ENCODE measurements around the gene VSIG2.

The VSIG2 gene

DNA sequence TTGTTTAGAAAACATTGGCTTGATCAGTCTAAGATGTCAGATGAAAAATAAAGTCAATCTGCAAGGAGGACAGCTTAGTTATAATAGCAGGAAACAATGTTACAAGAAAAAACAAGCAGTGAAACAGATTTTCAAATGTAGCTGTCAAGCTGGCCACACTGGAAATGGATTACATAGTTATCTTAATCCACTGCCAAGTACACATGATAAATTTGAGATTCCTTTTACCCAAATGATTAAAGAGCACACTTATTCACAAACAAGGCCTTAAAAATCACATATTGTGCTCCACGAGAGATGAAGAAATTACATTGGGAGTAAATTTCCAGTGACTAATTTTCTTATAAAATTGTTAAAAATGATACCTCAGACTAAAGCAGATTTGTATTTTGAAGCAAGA is 27.5 kb upstream of the VSIG2 start:
- TF ChIP-seq CEBPB (IDR thresholded peaks at IDR 0.05) = no peak
- TF ChIP-seq, protein P1, sequence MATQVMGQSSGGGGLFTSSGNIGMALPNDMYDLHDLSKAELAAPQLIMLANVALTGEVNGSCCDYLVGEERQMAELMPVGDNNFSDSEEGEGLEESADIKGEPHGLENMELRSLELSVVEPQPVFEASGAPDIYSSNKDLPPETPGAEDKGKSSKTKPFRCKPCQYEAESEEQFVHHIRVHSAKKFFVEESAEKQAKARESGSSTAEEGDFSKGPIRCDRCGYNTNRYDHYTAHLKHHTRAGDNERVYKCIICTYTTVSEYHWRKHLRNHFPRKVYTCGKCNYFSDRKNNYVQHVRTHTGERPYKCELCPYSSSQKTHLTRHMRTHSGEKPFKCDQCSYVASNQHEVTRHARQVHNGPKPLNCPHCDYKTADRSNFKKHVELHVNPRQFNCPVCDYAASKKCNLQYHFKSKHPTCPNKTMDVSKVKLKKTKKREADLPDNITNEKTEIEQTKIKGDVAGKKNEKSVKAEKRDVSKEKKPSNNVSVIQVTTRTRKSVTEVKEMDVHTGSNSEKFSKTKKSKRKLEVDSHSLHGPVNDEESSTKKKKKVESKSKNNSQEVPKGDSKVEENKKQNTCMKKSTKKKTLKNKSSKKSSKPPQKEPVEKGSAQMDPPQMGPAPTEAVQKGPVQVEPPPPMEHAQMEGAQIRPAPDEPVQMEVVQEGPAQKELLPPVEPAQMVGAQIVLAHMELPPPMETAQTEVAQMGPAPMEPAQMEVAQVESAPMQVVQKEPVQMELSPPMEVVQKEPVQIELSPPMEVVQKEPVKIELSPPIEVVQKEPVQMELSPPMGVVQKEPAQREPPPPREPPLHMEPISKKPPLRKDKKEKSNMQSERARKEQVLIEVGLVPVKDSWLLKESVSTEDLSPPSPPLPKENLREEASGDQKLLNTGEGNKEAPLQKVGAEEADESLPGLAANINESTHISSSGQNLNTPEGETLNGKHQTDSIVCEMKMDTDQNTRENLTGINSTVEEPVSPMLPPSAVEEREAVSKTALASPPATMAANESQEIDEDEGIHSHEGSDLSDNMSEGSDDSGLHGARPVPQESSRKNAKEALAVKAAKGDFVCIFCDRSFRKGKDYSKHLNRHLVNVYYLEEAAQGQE (IDR thresholded peaks at IDR 0.05; ENCODE audit: low read depth) = no peak
- no peak for TF ChIP-seq TEAD4 (IDR thresholded peaks at IDR 0.05)
- no peak for TF ChIP-seq RAD21 (IDR thresholded peaks at IDR 0.05; ENCODE audit: low read depth)
- no peak for TF ChIP-seq YY1 (IDR thresholded peaks at IDR 0.05; ENCODE audit: low read depth)
- TF ChIP-seq EGR1 (IDR thresholded peaks at IDR 0.05) = no peak
- no peak for TF ChIP-seq TAF1 (IDR thresholded peaks at IDR 0.05; ENCODE audit: low read depth)
- TF ChIP-seq, protein P2, sequence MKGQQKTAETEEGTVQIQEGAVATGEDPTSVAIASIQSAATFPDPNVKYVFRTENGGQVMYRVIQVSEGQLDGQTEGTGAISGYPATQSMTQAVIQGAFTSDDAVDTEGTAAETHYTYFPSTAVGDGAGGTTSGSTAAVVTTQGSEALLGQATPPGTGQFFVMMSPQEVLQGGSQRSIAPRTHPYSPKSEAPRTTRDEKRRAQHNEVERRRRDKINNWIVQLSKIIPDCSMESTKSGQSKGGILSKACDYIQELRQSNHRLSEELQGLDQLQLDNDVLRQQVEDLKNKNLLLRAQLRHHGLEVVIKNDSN (IDR thresholded peaks at IDR 0.05) = no peak
- TF ChIP-seq TCF12 (IDR thresholded peaks at IDR 0.05; ENCODE audit: low read depth) = no peak
- TF ChIP-seq FOXM1 (IDR thresholded peaks at IDR 0.05; ENCODE audit: borderline replicate concordance, low read depth) = no peak
- no peak for TF ChIP-seq CREB1 (IDR thresholded peaks at IDR 0.05; ENCODE audit: low read depth)
- no peak for TF ChIP-seq ZBTB7A (IDR thresholded peaks at IDR 0.05; ENCODE audit: low read depth)
- TF ChIP-seq, protein P3, sequence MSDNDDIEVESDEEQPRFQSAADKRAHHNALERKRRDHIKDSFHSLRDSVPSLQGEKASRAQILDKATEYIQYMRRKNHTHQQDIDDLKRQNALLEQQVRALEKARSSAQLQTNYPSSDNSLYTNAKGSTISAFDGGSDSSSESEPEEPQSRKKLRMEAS (IDR thresholded peaks at IDR 0.05) = no peak
- no peak for TF ChIP-seq EP300 (IDR thresholded peaks at IDR 0.05; ENCODE audit: borderline replicate concordance)
- TF ChIP-seq NFIC (IDR thresholded peaks at IDR 0.05) = no peak

- TF ChIP-seq, protein P2 (IDR thresholded peaks at IDR 0.05) = no peak
- TF ChIP-seq TEAD4 (IDR thresholded peaks at IDR 0.05) (no peak), RAD21 (IDR thresholded peaks at IDR 0.05; ENCODE audit: low read depth) (no peak), ZBTB7A (IDR thresholded peaks at IDR 0.05; ENCODE audit: low read depth) (no peak), TCF12 (IDR thresholded peaks at IDR 0.05; ENCODE audit: low read depth) (no peak), NFIC (IDR thresholded peaks at IDR 0.05) (no peak), FOXM1 (IDR thresholded peaks at IDR 0.05; ENCODE audit: borderline replicate concordance, low read depth) (no peak), YY1 (IDR thresholded peaks at IDR 0.05; ENCODE audit: low read depth) (no peak), EP300 (IDR thresholded peaks at IDR 0.05; ENCODE audit: borderline replicate concordance) (no peak), CREB1 (IDR thresholded peaks at IDR 0.05; ENCODE audit: low read depth) (no peak), TAF1 (IDR thresholded peaks at IDR 0.05; ENCODE audit: low read depth) (no peak), CEBPB (IDR thresholded peaks at IDR 0.05) (no peak), EGR1 (IDR thresholded peaks at IDR 0.05) (no peak)
- TF ChIP-seq, protein P1 (IDR thresholded peaks at IDR 0.05; ENCODE audit: low read depth) = no peak
- TF ChIP-seq, protein P3 (IDR thresholded peaks at IDR 0.05) = no peak
Observed at GRCh38 chr11:124778281-124778680, 26.2 kb upstream of the VSIG2 start.

DNA sequence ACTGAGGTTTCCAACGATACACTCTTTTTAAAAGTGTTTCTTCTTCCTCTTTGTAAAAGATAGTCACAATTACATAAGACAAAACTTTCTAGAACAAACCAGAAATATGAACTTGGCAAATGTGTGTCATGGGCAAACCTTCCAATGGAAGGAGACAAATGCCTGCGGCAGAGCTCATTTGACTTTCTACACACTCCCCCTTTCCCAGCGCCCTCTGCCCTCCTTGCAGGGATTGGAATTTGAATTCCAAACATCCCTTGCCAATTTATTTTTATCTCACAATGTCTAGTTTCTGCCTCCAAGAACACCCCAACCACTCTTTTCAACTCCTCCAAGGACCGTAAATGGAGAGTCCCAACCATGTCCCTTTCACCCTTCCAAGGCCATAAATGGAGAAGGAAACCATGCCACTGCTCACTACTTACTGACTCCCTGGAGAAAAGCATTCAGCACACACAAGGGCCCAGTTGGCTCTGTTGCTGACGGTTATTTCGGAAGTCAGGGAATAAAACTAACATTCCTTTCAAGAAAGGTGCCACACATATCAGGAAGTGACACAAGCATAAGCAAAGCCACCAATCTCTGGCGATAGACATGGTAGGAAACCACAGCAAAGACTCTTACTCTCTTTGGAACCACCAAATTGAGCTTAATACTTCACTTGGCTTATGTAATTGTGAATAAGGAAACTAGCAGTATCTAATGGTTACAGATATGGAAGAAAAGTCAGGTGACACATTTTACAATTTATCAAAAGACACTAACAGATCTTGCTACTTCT is 25.0 kb upstream of the VSIG2 start:
- TF ChIP-seq, protein P1 (IDR thresholded peaks at IDR 0.05; ENCODE audit: low read depth) = no peak
- TF ChIP-seq TEAD4 (IDR thresholded peaks at IDR 0.05) (no peak), FOXM1 (IDR thresholded peaks at IDR 0.05; ENCODE audit: borderline replicate concordance, low read depth) (no peak), ZBTB7A (IDR thresholded peaks at IDR 0.05; ENCODE audit: low read depth) (no peak), TAF1 (IDR thresholded peaks at IDR 0.05; ENCODE audit: low read depth) (no peak), CREB1 (IDR thresholded peaks at IDR 0.05; ENCODE audit: low read depth) (no peak), CEBPB (IDR thresholded peaks at IDR 0.05) (no peak), RAD21 (IDR thresholded peaks at IDR 0.05; ENCODE audit: low read depth) (no peak), NFIC (IDR thresholded peaks at IDR 0.05) (no peak), YY1 (IDR thresholded peaks at IDR 0.05; ENCODE audit: low read depth) (no peak)

All from Ishikawa (cell line).